ENCODE data around the gene KLHL17. TPM values are rescaled to one million over a fixed set of nuclear protein-coding genes. Genes with fewer than 3 reads are reported as not detected.
A peak's percentile ranks its signal among the peaks of the same experiment; 100 is the strongest.

The KLHL17 gene
- total and polyA plus RNA-seq, 10 of the 15 experiments (the other 5 are each of a cell fraction or from before 2014, with no cell fraction given) = 0.03 to 30.6 (median 5.3) TPM

DNA sequence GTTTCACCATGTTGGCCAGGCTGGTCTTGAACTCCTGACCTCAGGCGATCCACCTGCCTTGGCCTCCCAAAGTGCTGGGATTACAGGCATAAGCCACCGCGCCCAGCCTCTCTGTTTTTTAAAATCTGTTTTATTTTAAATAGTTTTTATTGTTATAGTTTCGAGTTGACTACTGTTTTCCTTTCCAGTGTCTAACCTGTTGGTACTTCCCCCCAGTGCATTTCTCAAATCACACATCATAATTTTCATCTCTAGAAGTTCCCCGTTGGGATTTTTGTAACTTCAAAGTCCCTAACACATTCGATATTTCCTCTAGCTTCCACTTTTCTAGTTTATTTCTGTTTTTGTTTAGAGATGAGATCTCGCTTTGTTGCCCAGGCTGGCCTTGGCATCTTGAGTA, 32.0 kb downstream of the KLHL17 start (continued):
- TF ChIP-seq POLR2AphosphoS5 (IDR thresholded peaks at IDR 0.05; ENCODE audit: low read length) (no peak), SREBF1 (IDR thresholded peaks at IDR 0.05; ENCODE audit: low read length) (no peak), ATF7 (IDR thresholded peaks at IDR 0.05; ENCODE audit: low read depth) (peak; percentile 53), DPF2 (IDR thresholded peaks at IDR 0.05) (peak; percentile 66; the same call in 1 of the 2 replicates), JUNB (IDR thresholded peaks at IDR 0.05) (peak; percentile 71), MYC (IDR thresholded peaks at IDR 0.05; ENCODE audit: insufficient read depth, insufficient read length, insufficient replicate concordance, low read length, severe bottlenecking) (no peak)
- TF ChIP-seq, protein P1, sequence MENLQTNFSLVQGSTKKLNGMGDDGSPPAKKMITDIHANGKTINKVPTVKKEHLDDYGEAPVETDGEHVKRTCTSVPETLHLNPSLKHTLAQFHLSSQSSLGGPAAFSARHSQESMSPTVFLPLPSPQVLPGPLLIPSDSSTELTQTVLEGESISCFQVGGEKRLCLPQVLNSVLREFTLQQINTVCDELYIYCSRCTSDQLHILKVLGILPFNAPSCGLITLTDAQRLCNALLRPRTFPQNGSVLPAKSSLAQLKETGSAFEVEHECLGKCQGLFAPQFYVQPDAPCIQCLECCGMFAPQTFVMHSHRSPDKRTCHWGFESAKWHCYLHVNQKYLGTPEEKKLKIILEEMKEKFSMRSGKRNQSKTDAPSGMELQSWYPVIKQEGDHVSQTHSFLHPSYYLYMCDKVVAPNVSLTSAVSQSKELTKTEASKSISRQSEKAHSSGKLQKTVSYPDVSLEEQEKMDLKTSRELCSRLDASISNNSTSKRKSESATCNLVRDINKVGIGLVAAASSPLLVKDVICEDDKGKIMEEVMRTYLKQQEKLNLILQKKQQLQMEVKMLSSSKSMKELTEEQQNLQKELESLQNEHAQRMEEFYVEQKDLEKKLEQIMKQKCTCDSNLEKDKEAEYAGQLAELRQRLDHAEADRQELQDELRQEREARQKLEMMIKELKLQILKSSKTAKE (IDR thresholded peaks at IDR 0.05; ENCODE audit: low read depth, poor library complexity, severe bottlenecking) = peak; percentile 56
- TF ChIP-seq, protein P2, sequence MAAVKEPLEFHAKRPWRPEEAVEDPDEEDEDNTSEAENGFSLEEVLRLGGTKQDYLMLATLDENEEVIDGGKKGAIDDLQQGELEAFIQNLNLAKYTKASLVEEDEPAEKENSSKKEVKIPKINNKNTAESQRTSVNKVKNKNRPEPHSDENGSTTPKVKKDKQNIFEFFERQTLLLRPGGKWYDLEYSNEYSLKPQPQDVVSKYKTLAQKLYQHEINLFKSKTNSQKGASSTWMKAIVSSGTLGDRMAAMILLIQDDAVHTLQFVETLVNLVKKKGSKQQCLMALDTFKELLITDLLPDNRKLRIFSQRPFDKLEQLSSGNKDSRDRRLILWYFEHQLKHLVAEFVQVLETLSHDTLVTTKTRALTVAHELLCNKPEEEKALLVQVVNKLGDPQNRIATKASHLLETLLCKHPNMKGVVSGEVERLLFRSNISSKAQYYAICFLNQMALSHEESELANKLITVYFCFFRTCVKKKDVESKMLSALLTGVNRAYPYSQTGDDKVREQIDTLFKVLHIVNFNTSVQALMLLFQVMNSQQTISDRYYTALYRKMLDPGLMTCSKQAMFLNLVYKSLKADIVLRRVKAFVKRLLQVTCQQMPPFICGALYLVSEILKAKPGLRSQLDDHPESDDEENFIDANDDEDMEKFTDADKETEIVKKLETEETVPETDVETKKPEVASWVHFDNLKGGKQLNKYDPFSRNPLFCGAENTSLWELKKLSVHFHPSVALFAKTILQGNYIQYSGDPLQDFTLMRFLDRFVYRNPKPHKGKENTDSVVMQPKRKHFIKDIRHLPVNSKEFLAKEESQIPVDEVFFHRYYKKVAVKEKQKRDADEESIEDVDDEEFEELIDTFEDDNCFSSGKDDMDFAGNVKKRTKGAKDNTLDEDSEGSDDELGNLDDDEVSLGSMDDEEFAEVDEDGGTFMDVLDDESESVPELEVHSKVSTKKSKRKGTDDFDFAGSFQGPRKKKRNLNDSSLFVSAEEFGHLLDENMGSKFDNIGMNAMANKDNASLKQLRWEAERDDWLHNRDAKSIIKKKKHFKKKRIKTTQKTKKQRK (IDR thresholded peaks at IDR 0.05; ENCODE audit: low read depth, low read length) = no peak
